Ovary (tissue), 3 donors: ENCODE results near the gene SLC48A1.

ENCODE experiments used
- EP300 ChIP-seq: sonication (generic); formaldehyde crosslinking; IDR thresholded peaks from one replicate; pipeline ENCODE4 v1.6.1; 2017; ENCODE audit warnings: antibody characterized with exemption
- POLR2A ChIP-seq: fragments of 450-650 bp; IDR thresholded peaks from one replicate; pipeline ENCODE4 v1.6.1; 2017; ENCODE audit warnings: antibody characterized with exemption, mild to moderate bottlenecking, moderate library complexity
- TF ChIP-seq, protein P1 (sequence below), 3 donors: fragments of 450-650 bp in 2 of 3; fragments of 200-600 bp in 1 of 3; IDR thresholded peaks; one replicate each; pipeline versions ENCODE4 v1.5.1 to v1.8.0; 2016 to 2022; ENCODE audit warnings: antibody characterized with exemption in 3 of 3, mild to moderate bottlenecking in 1 of 3
- donor health status: DM: no; HTN: no; CAD: no.

DNA sequence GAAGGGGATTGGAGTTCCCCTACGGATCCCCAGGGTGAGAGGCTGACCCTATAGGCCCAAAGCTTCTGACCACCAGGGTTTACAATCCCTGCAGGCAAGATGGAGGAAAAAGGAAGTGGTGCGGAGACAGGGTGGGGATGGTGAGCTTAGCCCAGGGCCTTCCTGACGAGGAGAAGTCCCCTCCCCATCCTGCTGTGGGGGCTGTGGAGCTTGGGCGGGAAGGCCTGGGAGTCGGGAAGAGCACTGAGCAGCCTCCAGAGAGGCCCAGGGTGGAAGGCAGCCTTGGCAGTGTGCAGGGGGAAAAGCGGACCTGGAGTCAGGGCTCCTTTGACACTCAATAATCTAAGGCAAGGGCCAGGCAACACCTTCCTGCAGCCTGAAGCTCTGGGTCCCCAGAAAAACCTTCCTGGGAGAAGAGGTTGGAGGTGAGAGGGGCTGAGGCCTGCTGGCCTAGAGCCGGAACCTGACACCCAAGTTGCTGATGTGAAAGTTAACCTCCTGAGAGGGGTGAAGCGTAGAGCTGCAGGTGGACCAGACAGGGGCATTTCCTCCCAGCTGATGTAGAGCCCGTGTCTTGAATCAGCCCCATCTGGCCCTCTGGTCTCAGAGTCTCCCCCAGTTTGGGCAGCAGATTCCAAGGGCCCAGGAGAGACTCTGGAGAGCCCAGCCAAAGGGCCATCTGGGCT, 40.6 kb downstream of the SLC48A1 start:
- TF ChIP-seq, protein P1, sequence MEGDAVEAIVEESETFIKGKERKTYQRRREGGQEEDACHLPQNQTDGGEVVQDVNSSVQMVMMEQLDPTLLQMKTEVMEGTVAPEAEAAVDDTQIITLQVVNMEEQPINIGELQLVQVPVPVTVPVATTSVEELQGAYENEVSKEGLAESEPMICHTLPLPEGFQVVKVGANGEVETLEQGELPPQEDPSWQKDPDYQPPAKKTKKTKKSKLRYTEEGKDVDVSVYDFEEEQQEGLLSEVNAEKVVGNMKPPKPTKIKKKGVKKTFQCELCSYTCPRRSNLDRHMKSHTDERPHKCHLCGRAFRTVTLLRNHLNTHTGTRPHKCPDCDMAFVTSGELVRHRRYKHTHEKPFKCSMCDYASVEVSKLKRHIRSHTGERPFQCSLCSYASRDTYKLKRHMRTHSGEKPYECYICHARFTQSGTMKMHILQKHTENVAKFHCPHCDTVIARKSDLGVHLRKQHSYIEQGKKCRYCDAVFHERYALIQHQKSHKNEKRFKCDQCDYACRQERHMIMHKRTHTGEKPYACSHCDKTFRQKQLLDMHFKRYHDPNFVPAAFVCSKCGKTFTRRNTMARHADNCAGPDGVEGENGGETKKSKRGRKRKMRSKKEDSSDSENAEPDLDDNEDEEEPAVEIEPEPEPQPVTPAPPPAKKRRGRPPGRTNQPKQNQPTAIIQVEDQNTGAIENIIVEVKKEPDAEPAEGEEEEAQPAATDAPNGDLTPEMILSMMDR (IDR thresholded peaks at IDR 0.05) = no peak
- no peak for TF ChIP-seq POLR2A
- no peak for TF ChIP-seq EP300
